ENCODE data around the gene NTM.

The NTM gene

GRCh38 chr11:132142554-132142953 is 772.1 kb downstream of the NTM start:
- H3K4me3 ChIP-seq (replicated peaks; ENCODE audit: insufficient read depth, low read length) = no peak overlapping the region

GRCh38 chr11:132147464-132147863 is 777.0 kb downstream of the NTM start:
- no peaks in the 10 kb centered on the region for H3K27me3 ChIP-seq (ENCODE audit: insufficient read depth, poor library complexity, severe bottlenecking)
- TF ChIP-seq SPI1 (IDR thresholded peaks at IDR 0.05; ENCODE audit: borderline replicate concordance, low read depth) (no peak), REST (IDR thresholded peaks at IDR 0.05; ENCODE audit: insufficient replicate concordance, low read depth) (no peak), CTCF (IDR thresholded peaks at IDR 0.05; ENCODE audit: insufficient read depth, low read length) (no peak), POLR2AphosphoS5 (IDR thresholded peaks at IDR 0.05; ENCODE audit: low read depth) (no peak), GABPA (IDR thresholded peaks at IDR 0.05; ENCODE audit: low read depth) (no peak)
- no peak overlapping the region for H3K27ac ChIP-seq (replicated peaks)
- no peak for DNase-seq (ENCODE audit: low read depth in 1 of 2, low spot score in 1 of 2)
- H3K4me3 ChIP-seq (replicated peaks; ENCODE audit: insufficient read depth, low read length) = no peak overlapping the region

More at GRCh38 chr11:132142554-132142953, 772.1 kb downstream of the NTM start:
- no peak for TF ChIP-seq SPI1 (IDR thresholded peaks at IDR 0.05; ENCODE audit: borderline replicate concordance, low read depth)
- TF ChIP-seq POLR2AphosphoS5 (IDR thresholded peaks at IDR 0.05; ENCODE audit: low read depth) = no peak
- no peak for TF ChIP-seq CTCF (IDR thresholded peaks at IDR 0.05; ENCODE audit: insufficient read depth, low read length)
- TF ChIP-seq REST (IDR thresholded peaks at IDR 0.05; ENCODE audit: insufficient replicate concordance, low read depth) = no peak
- TF ChIP-seq GABPA (IDR thresholded peaks at IDR 0.05; ENCODE audit: low read depth) = no peak
- no peak overlapping the region for H3K27ac ChIP-seq (replicated peaks)
- no peak for DNase-seq (ENCODE audit: low read depth in 1 of 2, low spot score in 1 of 2)
- H3K27me3 ChIP-seq (ENCODE audit: insufficient read depth, poor library complexity, severe bottlenecking) = no peaks in the 10 kb centered on the region

- DNase-seq (ENCODE audit: low read depth in 1 of 2, low spot score in 1 of 2) = no peak
- TF ChIP-seq CTCF (IDR thresholded peaks at IDR 0.05; ENCODE audit: insufficient read depth, low read length) (no peak), POLR2AphosphoS5 (IDR thresholded peaks at IDR 0.05; ENCODE audit: low read depth) (no peak), REST (IDR thresholded peaks at IDR 0.05; ENCODE audit: insufficient replicate concordance, low read depth) (no peak), GABPA (IDR thresholded peaks at IDR 0.05; ENCODE audit: low read depth) (no peak), SPI1 (IDR thresholded peaks at IDR 0.05; ENCODE audit: borderline replicate concordance, low read depth) (no peak)
- H3K27me3 ChIP-seq (ENCODE audit: insufficient read depth, poor library complexity, severe bottlenecking) = no peaks in the 10 kb centered on the region
- no peak overlapping the region for H3K4me3 ChIP-seq (replicated peaks; ENCODE audit: insufficient read depth, low read length)
- H3K27ac ChIP-seq (replicated peaks) = no peak overlapping the region
Observed at GRCh38 chr11:132154781-132155180, 784.4 kb downstream of the NTM start.
